A549 (cell line): ENCODE measurements around the gene DLEU7. TPM values are rescaled to one million over a fixed set of nuclear protein-coding genes. Genes with fewer than 3 reads are reported as not detected.

Experiments used
- ATAC-seq, 2 experiments: fragments of 200-7000 bp in 1 of 2; fragments of >200 bp in 1 of 2; cut with Nextera tagmentation in 1 of 2; cut with Tn5 transposase in 1 of 2; 3 replicates each; pipeline versions ENCODE4 v1.8.0 to v1.9.1; 2018 to 2020; ENCODE audit warnings: mild to moderate bottlenecking in 1 of 2, moderate library complexity in 1 of 2
- CTCF ChIA-PET: fragments of 300-600 bp; sonication (Branson Sonifier 250); formaldehyde crosslinking; extraction: SDS; loops from one replicate; lab custom pipeline; 2021; ENCODE audit warnings: antibody characterized with exemption, inconsistent platforms; lab: Yijun Ruan, JAX
- POLR2A ChIA-PET: fragments of 350-600 bp; formaldehyde crosslinking; extraction: SDS; loops from one replicate; lab custom pipeline; 2021; ENCODE audit warnings: antibody characterized with exemption, inconsistent platforms; lab: Yijun Ruan, JAX
- DNase-seq, 2 experiments: peaks; one replicate each; pipeline versions ENCODE4 v3.0.0 to v3.0.0-alpha.2; 2011 to 2016; ENCODE audit warnings: low read depth in 1 of 2, low spot score in 1 of 2
- FAIRE-seq: peaks from 2 replicates; lab custom pipeline; 2011; peaks lifted over from hg19 to GRCh38; lab: Jason Lieb, UNC
- H3K27ac ChIP-seq, 2 experiments: fragments of >200 bp; sonication (Bioruptor Twin); formaldehyde crosslinking; 3 replicates each; pipeline ENCODE4 v1.5.1; 2016 to 2017
- H3K4me1 ChIP-seq: fragments of >200 bp; sonication (Bioruptor Twin); formaldehyde crosslinking; 3 replicates; pipeline ENCODE4 v1.6.1; 2016
- H3K4me2 ChIP-seq: fragments of >200 bp; sonication (Bioruptor Twin); formaldehyde crosslinking; 3 replicates; pipeline ENCODE4 v1.6.1; 2016
- H3K4me3 ChIP-seq: fragments of >200 bp; sonication (Bioruptor Twin); formaldehyde crosslinking; 3 replicates; pipeline ENCODE4 v1.5.1; 2016
- H3K9me3 ChIP-seq: fragments of >200 bp; sonication (Bioruptor Twin); formaldehyde crosslinking; 3 replicates; pipeline ENCODE4 v1.6.1; 2016
- ATOH8 ChIP-seq: fragments of 250-450 bp; sonication (Bioruptor Pico); IDR thresholded peaks from 2 replicates; pipeline ENCODE4 v1.5.0; 2020; ENCODE audit warnings: low read depth, mild to moderate bottlenecking, moderate library complexity
- CBX2 ChIP-seq: fragments of 200-600 bp; sonication (generic); IDR thresholded peaks from 2 replicates; pipeline ENCODE4 v1.6.1; 2016; ENCODE audit warnings: low read depth, mild to moderate bottlenecking, borderline replicate concordance
- FOSB ChIP-seq: fragments of 250-450 bp; sonication (Bioruptor Pico); IDR thresholded peaks from 2 replicates; pipeline ENCODE4 v1.5.0; 2020; ENCODE audit warnings: mild to moderate bottlenecking, moderate library complexity
- HDAC2 ChIP-seq: fragments of 200-600 bp; sonication (generic); IDR thresholded peaks from 2 replicates; pipeline ENCODE4 v1.6.1; 2016
- HMGXB4 ChIP-seq: fragments of 250-450 bp; sonication (Bioruptor Pico); IDR thresholded peaks from 2 replicates; pipeline ENCODE4 v1.5.0; 2021; ENCODE audit warnings: mild to moderate bottlenecking, moderate library complexity, borderline replicate concordance
- HOXB13 ChIP-seq: fragments of 250-450 bp; sonication (Bioruptor Pico); IDR thresholded peaks from 2 replicates; pipeline ENCODE4 v1.5.0; 2020; ENCODE audit warnings: low read depth, mild to moderate bottlenecking, moderate library complexity
- KDM1A ChIP-seq: fragments of 200-600 bp; sonication (generic); IDR thresholded peaks from 2 replicates; pipeline ENCODE4 v1.6.1; 2016; ENCODE audit warnings: low read depth, mild to moderate bottlenecking
- MAX ChIP-seq: IDR thresholded peaks from 2 replicates; pipeline ENCODE4 v1.6.1; 2012
- MAZ ChIP-seq: fragments of 150-350 bp; IDR thresholded peaks from 2 replicates; pipeline ENCODE4 v1.6.1; 2014; ENCODE audit warnings: antibody characterized with exemption, low read depth, low read length, borderline replicate concordance
- POLR2A ChIP-seq: IDR thresholded peaks from 2 replicates; pipeline ENCODE4 v1.6.1; 2012; ENCODE audit warnings: mild to moderate bottlenecking, low read length
- RAD21 ChIP-seq, 2 experiments: fragments of >200 bp in 1 of 2; sonication (Bioruptor Twin) in 1 of 2; formaldehyde crosslinking in 1 of 2; IDR thresholded peaks in 1 of 2; conservative IDR thresholded peaks in 1 of 2; 2 replicates in 1 of 2; 3 replicates in 1 of 2; pipeline ENCODE4 v1.6.1; 2012 to 2018; ENCODE audit warnings: inconsistent platforms in 1 of 2
- RARB ChIP-seq: fragments of 250-450 bp; sonication (Bioruptor Pico); IDR thresholded peaks from 2 replicates; pipeline ENCODE4 v1.8.0; 2021; ENCODE audit warnings: mild to moderate bottlenecking, moderate library complexity
- ZC3H11A ChIP-seq: fragments of 450-650 bp; IDR thresholded peaks from 2 replicates; pipeline ENCODE4 v1.6.1; 2014; ENCODE audit warnings: antibody characterized with exemption, mild to moderate bottlenecking
- ZFP36 ChIP-seq: fragments of 450-650 bp; IDR thresholded peaks from 2 replicates; pipeline ENCODE4 v1.6.1; 2014; ENCODE audit warnings: borderline replicate concordance; ENCODE audit not compliant: partially characterized antibody
- ZSCAN20 ChIP-seq: fragments of 250-450 bp; sonication (Bioruptor Pico); IDR thresholded peaks from 2 replicates; pipeline ENCODE4 v1.8.0; 2022; ENCODE audit warnings: mild to moderate bottlenecking, moderate library complexity
- WGBS: methylation state at CpG from one replicate; pipeline ENCODE4 v1.1.6; 2017; ENCODE audit errors: missing lambda C conversion rate; 5-methylcytosine and 5-hydroxymethylcytosine counted together
- polyA plus RNA-seq, 4 experiments: library from polyadenylated mRNA; depleted of rRNA in 3 of 4; stranded (reverse); fragments of >200 nt; fragmentation: RNase III in 1 of 4; extraction: RNeasy Plus Mini Kit Qiagen cat#74134 plus additional on column Dnase treatment in 1 of 4; gene quantifications; 2 replicates in 3 of 4; 3 replicates in 1 of 4; pipeline ENCODE4 v1.2.3, GENCODE V29; 2011 to 2017
- TF ChIP-seq, protein P1 (sequence below): fragments of >200 bp; sonication (Bioruptor Twin); formaldehyde crosslinking; IDR thresholded peaks from 3 replicates; pipeline ENCODE4 v1.5.1; 2016
- TF ChIP-seq, protein P2 (sequence below): IDR thresholded peaks from 2 replicates; pipeline ENCODE4 v1.6.1; 2012
- TF ChIP-seq, protein P3 (sequence below): fragments of 150-350 bp; IDR thresholded peaks from 2 replicates; pipeline ENCODE4 v1.6.1; 2014; ENCODE audit warnings: low read depth, mild to moderate bottlenecking, low read length
- TF ChIP-seq, protein P4 (sequence below): fragments of >200 bp; sonication (Bioruptor Twin); formaldehyde crosslinking; IDR thresholded peaks from 2 replicates; pipeline ENCODE4 v1.6.1; 2016
- TF ChIP-seq, protein P5 (sequence below): fragments of 200-600 bp; sonication (generic); IDR thresholded peaks from 2 replicates; pipeline ENCODE4 v1.6.1; 2016; ENCODE audit warnings: antibody characterized with exemption, mild to moderate bottlenecking, moderate library complexity

The DLEU7 gene
- polyA plus RNA-seq, 2 of the 4 experiments (the other 2 are of a cell fraction) = not detected

GRCh38 chr13:50838701-50839100, 4.8 kb downstream of the DLEU7 start:
- Histone ChIP-seq H3K4me3 (no peak overlapping the region), H3K27ac (no peak overlapping the region), H3K4me1 (no peaks in the 10 kb centered on the region), H3K4me2 (no peak overlapping the region), H3K9me3 (no peaks in the 10 kb centered on the region)
- ATAC-seq = no peak
- ChIA-PET POLR2A (no interaction called here), CTCF (no interaction called here)
- no peak for FAIRE-seq
- 69% methylated on average over 8 of the region's 8 CpGs for WGBS
- TF ChIP-seq RAD21 (conservative IDR thresholded peaks at IDR 0.05 in 1 of 2, IDR thresholded peaks at IDR 0.05 in 1 of 2) = no peak
- TF ChIP-seq POLR2A = no peak
- no peak for TF ChIP-seq ZC3H11A
- TF ChIP-seq MAZ = no peak
- DNase-seq = no peak

DNA sequence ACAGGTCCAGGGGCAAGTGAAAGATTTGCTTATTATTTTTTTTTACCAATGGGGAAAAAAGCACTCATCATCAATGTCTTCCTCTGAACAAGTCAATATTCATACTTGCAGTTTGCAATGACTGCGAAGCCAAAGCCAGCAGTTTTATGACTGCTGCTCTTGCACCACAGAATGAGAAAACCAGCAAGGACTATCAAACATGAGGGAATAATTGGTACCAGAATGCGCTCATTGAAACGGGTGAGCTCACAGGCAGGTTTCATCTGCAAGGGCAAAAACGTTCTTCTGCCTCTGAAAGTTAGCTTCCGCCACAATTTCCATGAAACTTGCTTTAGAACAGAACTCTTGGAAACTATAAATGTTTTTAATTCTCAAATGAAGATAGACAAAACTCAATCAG, 5.5 kb downstream of the DLEU7 start:
- DNase-seq (no peak), FAIRE-seq (no peak), ATAC-seq (no peak)
- H3K4me3 ChIP-seq = no peak overlapping the region
- TF ChIP-seq ZFP36 (no peak), KDM1A (no peak), RARB (CRISPR knock-in tag) (no peak), RAD21 (conservative IDR thresholded peaks at IDR 0.05 in 1 of 2, IDR thresholded peaks at IDR 0.05 in 1 of 2) (no peak), HDAC2 (no peak), HMGXB4 (CRISPR knock-in tag) (no peak), FOSB (CRISPR knock-in tag) (no peak), HOXB13 (no peak), ZSCAN20 (no peak), ATOH8 (CRISPR knock-in tag) (no peak), MAX (no peak), CBX2 (no peak)
- TF ChIP-seq, protein P1, sequence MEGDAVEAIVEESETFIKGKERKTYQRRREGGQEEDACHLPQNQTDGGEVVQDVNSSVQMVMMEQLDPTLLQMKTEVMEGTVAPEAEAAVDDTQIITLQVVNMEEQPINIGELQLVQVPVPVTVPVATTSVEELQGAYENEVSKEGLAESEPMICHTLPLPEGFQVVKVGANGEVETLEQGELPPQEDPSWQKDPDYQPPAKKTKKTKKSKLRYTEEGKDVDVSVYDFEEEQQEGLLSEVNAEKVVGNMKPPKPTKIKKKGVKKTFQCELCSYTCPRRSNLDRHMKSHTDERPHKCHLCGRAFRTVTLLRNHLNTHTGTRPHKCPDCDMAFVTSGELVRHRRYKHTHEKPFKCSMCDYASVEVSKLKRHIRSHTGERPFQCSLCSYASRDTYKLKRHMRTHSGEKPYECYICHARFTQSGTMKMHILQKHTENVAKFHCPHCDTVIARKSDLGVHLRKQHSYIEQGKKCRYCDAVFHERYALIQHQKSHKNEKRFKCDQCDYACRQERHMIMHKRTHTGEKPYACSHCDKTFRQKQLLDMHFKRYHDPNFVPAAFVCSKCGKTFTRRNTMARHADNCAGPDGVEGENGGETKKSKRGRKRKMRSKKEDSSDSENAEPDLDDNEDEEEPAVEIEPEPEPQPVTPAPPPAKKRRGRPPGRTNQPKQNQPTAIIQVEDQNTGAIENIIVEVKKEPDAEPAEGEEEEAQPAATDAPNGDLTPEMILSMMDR = no peak
- TF ChIP-seq, protein P2, sequence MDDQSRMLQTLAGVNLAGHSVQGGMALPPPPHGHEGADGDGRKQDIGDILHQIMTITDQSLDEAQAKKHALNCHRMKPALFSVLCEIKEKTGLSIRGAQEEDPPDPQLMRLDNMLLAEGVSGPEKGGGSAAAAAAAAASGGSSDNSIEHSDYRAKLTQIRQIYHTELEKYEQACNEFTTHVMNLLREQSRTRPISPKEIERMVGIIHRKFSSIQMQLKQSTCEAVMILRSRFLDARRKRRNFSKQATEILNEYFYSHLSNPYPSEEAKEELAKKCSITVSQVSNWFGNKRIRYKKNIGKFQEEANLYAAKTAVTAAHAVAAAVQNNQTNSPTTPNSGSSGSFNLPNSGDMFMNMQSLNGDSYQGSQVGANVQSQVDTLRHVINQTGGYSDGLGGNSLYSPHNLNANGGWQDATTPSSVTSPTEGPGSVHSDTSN = no peak
- TF ChIP-seq, protein P3, sequence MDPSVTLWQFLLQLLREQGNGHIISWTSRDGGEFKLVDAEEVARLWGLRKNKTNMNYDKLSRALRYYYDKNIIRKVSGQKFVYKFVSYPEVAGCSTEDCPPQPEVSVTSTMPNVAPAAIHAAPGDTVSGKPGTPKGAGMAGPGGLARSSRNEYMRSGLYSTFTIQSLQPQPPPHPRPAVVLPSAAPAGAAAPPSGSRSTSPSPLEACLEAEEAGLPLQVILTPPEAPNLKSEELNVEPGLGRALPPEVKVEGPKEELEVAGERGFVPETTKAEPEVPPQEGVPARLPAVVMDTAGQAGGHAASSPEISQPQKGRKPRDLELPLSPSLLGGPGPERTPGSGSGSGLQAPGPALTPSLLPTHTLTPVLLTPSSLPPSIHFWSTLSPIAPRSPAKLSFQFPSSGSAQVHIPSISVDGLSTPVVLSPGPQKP = no peak
- TF ChIP-seq, protein P4, sequence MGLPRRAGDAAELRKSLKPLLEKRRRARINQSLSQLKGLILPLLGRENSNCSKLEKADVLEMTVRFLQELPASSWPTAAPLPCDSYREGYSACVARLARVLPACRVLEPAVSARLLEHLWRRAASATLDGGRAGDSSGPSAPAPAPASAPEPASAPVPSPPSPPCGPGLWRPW = no peak
- TF ChIP-seq, protein P5, sequence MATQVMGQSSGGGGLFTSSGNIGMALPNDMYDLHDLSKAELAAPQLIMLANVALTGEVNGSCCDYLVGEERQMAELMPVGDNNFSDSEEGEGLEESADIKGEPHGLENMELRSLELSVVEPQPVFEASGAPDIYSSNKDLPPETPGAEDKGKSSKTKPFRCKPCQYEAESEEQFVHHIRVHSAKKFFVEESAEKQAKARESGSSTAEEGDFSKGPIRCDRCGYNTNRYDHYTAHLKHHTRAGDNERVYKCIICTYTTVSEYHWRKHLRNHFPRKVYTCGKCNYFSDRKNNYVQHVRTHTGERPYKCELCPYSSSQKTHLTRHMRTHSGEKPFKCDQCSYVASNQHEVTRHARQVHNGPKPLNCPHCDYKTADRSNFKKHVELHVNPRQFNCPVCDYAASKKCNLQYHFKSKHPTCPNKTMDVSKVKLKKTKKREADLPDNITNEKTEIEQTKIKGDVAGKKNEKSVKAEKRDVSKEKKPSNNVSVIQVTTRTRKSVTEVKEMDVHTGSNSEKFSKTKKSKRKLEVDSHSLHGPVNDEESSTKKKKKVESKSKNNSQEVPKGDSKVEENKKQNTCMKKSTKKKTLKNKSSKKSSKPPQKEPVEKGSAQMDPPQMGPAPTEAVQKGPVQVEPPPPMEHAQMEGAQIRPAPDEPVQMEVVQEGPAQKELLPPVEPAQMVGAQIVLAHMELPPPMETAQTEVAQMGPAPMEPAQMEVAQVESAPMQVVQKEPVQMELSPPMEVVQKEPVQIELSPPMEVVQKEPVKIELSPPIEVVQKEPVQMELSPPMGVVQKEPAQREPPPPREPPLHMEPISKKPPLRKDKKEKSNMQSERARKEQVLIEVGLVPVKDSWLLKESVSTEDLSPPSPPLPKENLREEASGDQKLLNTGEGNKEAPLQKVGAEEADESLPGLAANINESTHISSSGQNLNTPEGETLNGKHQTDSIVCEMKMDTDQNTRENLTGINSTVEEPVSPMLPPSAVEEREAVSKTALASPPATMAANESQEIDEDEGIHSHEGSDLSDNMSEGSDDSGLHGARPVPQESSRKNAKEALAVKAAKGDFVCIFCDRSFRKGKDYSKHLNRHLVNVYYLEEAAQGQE = no peak
- no peak overlapping the region for H3K27ac ChIP-seq
- ChIA-PET CTCF (no interaction called here), POLR2A (no interaction called here)
- 58% methylated on average over 5 of the region's 5 CpGs for WGBS
- H3K4me1 ChIP-seq = no peaks in the 10 kb centered on the region
- no peaks in the 10 kb centered on the region for H3K9me3 ChIP-seq
- no peak overlapping the region for H3K4me2 ChIP-seq
